Stimulated activated CD4-positive, alpha-beta T cell treated with anti-CD3 and anti-CD28 coated beads, Interleukin-1b, Interleukin-23, amount 100 ng/mL, for 48 hours (primary cell): Measurements from ENCODE around the gene SURF1.

Source experiments
- DNase-seq: peaks from one replicate; pipeline ENCODE4 v3.0.0-alpha.2; 2020

SURF1 gene

GRCh38 chr9:133315997-133316396, 40.3 kb downstream of the SURF1 start:
- no peak for DNase-seq

GRCh38 chr9:133309608-133310007, 46.7 kb downstream of the SURF1 start:
- no peak for DNase-seq

GRCh38 chr9:133307301-133307700, 49.0 kb downstream of the SURF1 start:
- DNase-seq = no peak

- no peak for DNase-seq
Measured at GRCh38 chr9:133306242-133307204, 49.8 kb downstream of the SURF1 start.

- no peak for DNase-seq
Measured at GRCh38 chr9:133305731-133306130, 50.6 kb downstream of the SURF1 start.

- DNase-seq = no peak
Measured at GRCh38 chr9:133304477-133305377, 51.6 kb downstream of the SURF1 start.

GRCh38 chr9:133304158-133304470, 52.2 kb downstream of the SURF1 start:
- no peak for DNase-seq

GRCh38 chr9:133303266-133304157, 52.8 kb downstream of the SURF1 start:
- DNase-seq = no peak
